ENCODE measurements around the gene SDK2.

Gene SDK2

DNA sequence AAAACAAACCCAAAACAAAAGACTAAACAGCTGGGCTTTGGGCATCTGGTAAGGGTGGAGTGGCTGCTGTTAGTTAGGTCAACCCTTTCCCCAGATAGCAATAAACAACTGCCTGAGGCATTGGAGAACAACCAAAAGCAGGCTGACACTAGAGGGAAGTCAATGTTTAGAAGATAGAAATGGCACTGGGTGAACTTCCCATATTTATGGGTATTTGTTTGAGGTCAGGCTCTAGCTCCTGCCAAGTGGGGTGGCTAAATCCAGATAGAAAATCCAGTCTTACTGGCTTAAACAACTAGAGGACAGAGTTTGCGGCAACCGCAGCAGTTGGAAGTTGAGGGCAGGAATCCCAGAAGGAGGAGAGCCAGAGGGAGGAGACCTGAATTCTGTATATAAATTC is 79.4 kb downstream of the SDK2 start:
- H3K4me3 ChIP-seq (ENCODE audit: low read depth, low read length): no peak overlapping the region
- TF ChIP-seq CTCF (IDR thresholded peaks at IDR 0.05; ENCODE audit: borderline replicate concordance, insufficient read depth, low read depth, low read length): no peak

DNA sequence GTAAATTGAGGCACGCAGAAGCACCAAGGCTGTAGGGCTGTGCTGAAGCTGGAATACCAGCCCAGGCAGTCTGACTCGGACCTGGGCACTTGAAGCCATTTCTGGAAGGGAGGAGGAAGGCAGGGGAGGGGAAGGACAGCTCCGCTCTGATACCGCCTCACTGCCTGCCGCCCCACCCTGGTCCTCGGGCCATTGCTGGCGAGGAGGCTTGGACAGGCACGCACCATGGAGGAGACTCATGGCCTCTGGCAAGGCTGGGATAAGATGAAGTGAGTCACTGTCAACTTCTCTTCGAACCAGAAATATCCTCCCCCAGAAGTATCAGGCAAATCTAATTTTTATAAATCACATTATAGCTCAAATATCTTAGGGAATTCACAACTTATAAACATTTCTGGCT is 81.3 kb downstream of the SDK2 start:
- H3K4me3 ChIP-seq (ENCODE audit: low read depth, low read length): no peak overlapping the region
- TF ChIP-seq CTCF (IDR thresholded peaks at IDR 0.05; ENCODE audit: borderline replicate concordance, insufficient read depth, low read depth, low read length): no peak

GRCh38 chr17:73561111-73561510 is 83.1 kb downstream of the SDK2 start:
- no peak overlapping the region for H3K4me3 ChIP-seq (ENCODE audit: low read depth, low read length)
- no peak for TF ChIP-seq CTCF (IDR thresholded peaks at IDR 0.05; ENCODE audit: borderline replicate concordance, insufficient read depth, low read depth, low read length)

GRCh38 chr17:73560661-73561060 is 83.6 kb downstream of the SDK2 start:
- TF ChIP-seq CTCF (IDR thresholded peaks at IDR 0.05; ENCODE audit: borderline replicate concordance, insufficient read depth, low read depth, low read length): no peak
- no peak overlapping the region for H3K4me3 ChIP-seq (ENCODE audit: low read depth, low read length)

DNA sequence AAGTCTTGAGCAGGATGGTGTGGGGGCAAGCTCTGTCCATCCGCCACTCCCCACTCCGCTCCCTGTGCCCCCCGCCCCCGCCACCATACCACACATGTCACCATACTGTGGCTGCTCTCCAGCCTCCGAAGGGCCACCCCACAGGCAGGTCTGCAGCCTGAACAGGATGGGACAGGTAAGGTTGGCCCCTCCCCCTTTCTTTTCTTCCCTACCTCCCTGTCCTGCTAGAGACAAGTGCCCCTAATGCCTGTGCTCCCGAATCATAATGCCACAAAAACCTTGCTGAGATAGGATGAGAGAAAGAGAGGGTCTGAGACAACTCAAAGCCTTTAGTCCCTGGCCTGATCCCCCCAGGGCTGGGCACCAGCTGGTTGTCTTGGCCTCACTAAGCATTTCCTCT is 84.7 kb downstream of the SDK2 start:
- no peak overlapping the region for H3K4me3 ChIP-seq (ENCODE audit: low read depth, low read length)
- TF ChIP-seq CTCF (IDR thresholded peaks at IDR 0.05; ENCODE audit: borderline replicate concordance, insufficient read depth, low read depth, low read length): no peak

DNA sequence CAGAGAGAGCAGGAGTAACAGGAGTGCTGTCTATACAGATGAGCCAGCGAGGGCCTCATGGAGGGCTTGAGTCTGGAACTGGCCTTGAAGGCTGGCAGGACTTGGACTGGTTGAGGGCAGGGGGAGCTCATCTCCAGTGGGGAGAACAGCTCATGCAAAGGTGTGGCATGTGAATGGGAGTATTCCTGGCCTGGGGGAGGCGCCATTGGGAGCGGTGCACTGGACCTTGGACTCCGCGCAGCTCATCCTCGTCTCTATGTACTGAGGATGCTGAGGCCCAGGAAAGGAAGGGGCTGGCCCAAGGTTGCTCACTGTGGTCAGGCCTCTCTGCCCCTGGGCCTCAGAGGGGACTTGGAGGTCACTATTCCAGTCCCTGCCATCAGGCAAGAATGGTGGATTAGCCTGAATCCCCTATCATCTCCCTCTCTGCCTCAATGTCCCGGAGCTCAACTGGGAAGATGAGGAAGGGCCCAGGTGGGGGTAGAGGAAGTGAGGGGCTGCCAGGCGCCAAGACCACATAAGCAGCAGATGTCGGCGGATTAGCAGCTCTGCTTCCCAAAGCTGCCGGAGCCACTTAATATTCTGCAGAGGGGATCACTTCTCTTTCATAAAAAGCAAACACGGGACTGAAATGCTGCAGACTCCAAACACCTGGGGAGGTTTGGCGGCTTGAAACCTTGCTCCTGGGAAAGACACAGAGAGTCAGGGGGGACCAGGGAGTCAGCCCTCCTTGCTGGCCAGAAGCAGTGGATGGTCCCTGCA is 88.9 kb downstream of the SDK2 start:
- H3K4me3 ChIP-seq (ENCODE audit: low read depth, low read length): no peak overlapping the region
- TF ChIP-seq CTCF (IDR thresholded peaks at IDR 0.05; ENCODE audit: borderline replicate concordance, insufficient read depth, low read depth, low read length): no peak

- H3K4me3 ChIP-seq (ENCODE audit: low read depth, low read length): no peak overlapping the region
- no peak for TF ChIP-seq CTCF (IDR thresholded peaks at IDR 0.05; ENCODE audit: borderline replicate concordance, insufficient read depth, low read depth, low read length)
Observed at GRCh38 chr17:73554498-73554897, 89.7 kb downstream of the SDK2 start.

All from GM12875 (cell line).